Measurements from ENCODE around the gene PLXNA4. TPM values are rescaled to one million over a fixed set of nuclear protein-coding genes. Genes with fewer than 3 reads are reported as not detected.

PLXNA4 gene
- total and polyA plus RNA-seq, 9 of the 15 experiments (the other 6 are each of a cell fraction or from before 2014, with no cell fraction given) = under 0.01 to 0.09 TPM; not detected in 7

GRCh38 chr7:132379292-132379691, 197.0 kb downstream of the PLXNA4 start (continued):
- TF ChIP-seq POLR2AphosphoS5 (IDR thresholded peaks at IDR 0.05; ENCODE audit: control insufficient read depth, insufficient read depth, low read depth, low read length) (no peak), EZH2 (IDR thresholded peaks at IDR 0.05; ENCODE audit: borderline replicate concordance, low read depth, low read length) (no peak), KDM1A (IDR thresholded peaks at IDR 0.05) (no peak), ZNF124 (CRISPR knock-in tag; IDR thresholded peaks at IDR 0.05) (no peak)
- TF ChIP-seq, protein P1, sequence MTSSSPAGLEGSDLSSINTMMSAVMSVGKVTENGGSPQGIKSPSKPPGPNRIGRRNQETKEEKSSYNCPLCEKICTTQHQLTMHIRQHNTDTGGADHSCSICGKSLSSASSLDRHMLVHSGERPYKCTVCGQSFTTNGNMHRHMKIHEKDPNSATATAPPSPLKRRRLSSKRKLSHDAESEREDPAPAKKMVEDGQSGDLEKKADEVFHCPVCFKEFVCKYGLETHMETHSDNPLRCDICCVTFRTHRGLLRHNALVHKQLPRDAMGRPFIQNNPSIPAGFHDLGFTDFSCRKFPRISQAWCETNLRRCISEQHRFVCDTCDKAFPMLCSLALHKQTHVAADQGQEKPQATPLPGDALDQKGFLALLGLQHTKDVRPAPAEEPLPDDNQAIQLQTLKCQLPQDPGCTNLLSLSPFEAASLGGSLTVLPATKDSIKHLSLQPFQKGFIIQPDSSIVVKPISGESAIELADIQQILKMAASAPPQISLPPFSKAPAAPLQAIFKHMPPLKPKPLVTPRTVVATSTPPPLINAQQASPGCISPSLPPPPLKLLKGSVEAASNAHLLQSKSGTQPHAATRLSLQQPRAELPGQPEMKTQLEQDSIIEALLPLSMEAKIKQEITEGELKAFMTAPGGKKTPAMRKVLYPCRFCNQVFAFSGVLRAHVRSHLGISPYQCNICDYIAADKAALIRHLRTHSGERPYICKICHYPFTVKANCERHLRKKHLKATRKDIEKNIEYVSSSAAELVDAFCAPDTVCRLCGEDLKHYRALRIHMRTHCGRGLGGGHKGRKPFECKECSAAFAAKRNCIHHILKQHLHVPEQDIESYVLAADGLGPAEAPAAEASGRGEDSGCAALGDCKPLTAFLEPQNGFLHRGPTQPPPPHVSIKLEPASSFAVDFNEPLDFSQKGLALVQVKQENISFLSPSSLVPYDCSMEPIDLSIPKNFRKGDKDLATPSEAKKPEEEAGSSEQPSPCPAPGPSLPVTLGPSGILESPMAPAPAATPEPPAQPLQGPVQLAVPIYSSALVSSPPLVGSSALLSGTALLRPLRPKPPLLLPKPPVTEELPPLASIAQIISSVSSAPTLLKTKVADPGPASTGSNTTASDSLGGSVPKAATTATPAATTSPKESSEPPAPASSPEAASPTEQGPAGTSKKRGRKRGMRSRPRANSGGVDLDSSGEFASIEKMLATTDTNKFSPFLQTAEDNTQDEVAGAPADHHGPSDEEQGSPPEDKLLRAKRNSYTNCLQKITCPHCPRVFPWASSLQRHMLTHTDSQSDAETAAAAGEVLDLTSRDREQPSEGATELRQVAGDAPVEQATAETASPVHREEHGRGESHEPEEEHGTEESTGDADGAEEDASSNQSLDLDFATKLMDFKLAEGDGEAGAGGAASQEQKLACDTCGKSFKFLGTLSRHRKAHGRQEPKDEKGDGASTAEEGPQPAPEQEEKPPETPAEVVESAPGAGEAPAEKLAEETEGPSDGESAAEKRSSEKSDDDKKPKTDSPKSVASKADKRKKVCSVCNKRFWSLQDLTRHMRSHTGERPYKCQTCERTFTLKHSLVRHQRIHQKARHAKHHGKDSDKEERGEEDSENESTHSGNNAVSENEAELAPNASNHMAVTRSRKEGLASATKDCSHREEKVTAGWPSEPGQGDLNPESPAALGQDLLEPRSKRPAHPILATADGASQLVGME (CRISPR knock-in tag; IDR thresholded peaks at IDR 0.05) = no peak
